ENCODE measurements around the gene ADIPOR2. TPM values are rescaled to one million over a fixed set of nuclear protein-coding genes. Genes with fewer than 3 reads are reported as not detected.
A peak's percentile ranks its signal among the peaks of the same experiment; 100 is the strongest.

ADIPOR2 gene
- total and polyA plus RNA-seq, 3 donors from 2014 or later = 70.6 to 78.3 (median 75.1) TPM

GRCh38 chr12:1804545-1805332 lies 113.9 kb downstream of the ADIPOR2 start:
- Histone ChIP-seq H3K4me1 (no peaks in the 10 kb centered on the region), H3K27ac (no peak overlapping the region), H3K9me3 (no peaks in the 10 kb centered on the region), H3K4me3 (no peak overlapping the region), H3K36me3 (ENCODE audit: low read depth, missing control alignments) (no peaks in the 10 kb centered on the region), H3K27me3 (no peaks in the 10 kb centered on the region)
- no peak for TF ChIP-seq CTCF (IDR thresholded peaks at IDR 0.05)
- TF ChIP-seq POLR2A (IDR thresholded peaks at IDR 0.05) = no peak
- intact Hi-C loops (cut with DNase I; ENCODE audit: low total_unique reads) = loop anchor here (10.0 kb wide), 1 partner anchor 230 kb away; no protein-coding TSS in a partner anchor
- peak; percentile 96 for DNase-seq
- WGBS, 2 donors = 44 to 56% methylated on average over 23 to 25 of the region's 25 CpGs

GRCh38 chr12:1805441-1806081 lies 114.7 kb downstream of the ADIPOR2 start:
- no peaks in the 10 kb centered on the region for H3K4me1 ChIP-seq
- no peak overlapping the region for H3K4me3 ChIP-seq
- H3K9me3 ChIP-seq = no peaks in the 10 kb centered on the region
- no peak overlapping the region for H3K27ac ChIP-seq
- H3K36me3 ChIP-seq (ENCODE audit: low read depth, missing control alignments) = no peaks in the 10 kb centered on the region
- intact Hi-C loops (cut with DNase I; ENCODE audit: low total_unique reads) = loop anchor here (10.0 kb wide), 1 partner anchor 229 kb away; no protein-coding TSS in a partner anchor
- no peak for DNase-seq
- TF ChIP-seq POLR2A (IDR thresholded peaks at IDR 0.05) (no peak), CTCF (IDR thresholded peaks at IDR 0.05) (no peak)
- no peaks in the 10 kb centered on the region for H3K27me3 ChIP-seq
- WGBS, 2 donors = 84 to 91% methylated on average over 16 of the region's 16 CpGs

GRCh38 chr12:1806301-1807086 lies 115.6 kb downstream of the ADIPOR2 start:
- no peaks in the 10 kb centered on the region for H3K27me3 ChIP-seq
- TF ChIP-seq POLR2A (IDR thresholded peaks at IDR 0.05) = no peak
- TF ChIP-seq CTCF (IDR thresholded peaks at IDR 0.05) = no peak
- H3K27ac ChIP-seq = no peak overlapping the region
- no peak for DNase-seq
- 59 to 66% methylated on average over 6 to 7 of the region's 7 CpGs for WGBS, 2 donors
- no peaks in the 10 kb centered on the region for H3K9me3 ChIP-seq
- intact Hi-C loops (cut with DNase I; ENCODE audit: low total_unique reads) = loop anchor here (10.0 kb wide), 1 partner anchor 228 kb away; no protein-coding TSS in a partner anchor
- H3K4me1 ChIP-seq = no peaks in the 10 kb centered on the region
- H3K36me3 ChIP-seq (ENCODE audit: low read depth, missing control alignments) = no peaks in the 10 kb centered on the region
- no peak overlapping the region for H3K4me3 ChIP-seq

GRCh38 chr12:1807087-1807860 lies 116.4 kb downstream of the ADIPOR2 start:
- Histone ChIP-seq H3K9me3 (no peaks in the 10 kb centered on the region), H3K4me3 (no peak overlapping the region), H3K27ac (no peak overlapping the region), H3K4me1 (no peaks in the 10 kb centered on the region), H3K36me3 (ENCODE audit: low read depth, missing control alignments) (no peaks in the 10 kb centered on the region), H3K27me3 (no peaks in the 10 kb centered on the region)
- DNase-seq = no peak
- intact Hi-C loops (cut with DNase I; ENCODE audit: low total_unique reads) = loop anchor here (10.0 kb wide), 1 partner anchor 228 kb away; no protein-coding TSS in a partner anchor
- no peak for TF ChIP-seq CTCF (IDR thresholded peaks at IDR 0.05)
- no peak for TF ChIP-seq POLR2A (IDR thresholded peaks at IDR 0.05)
- WGBS, 2 donors = 90 to 92% methylated on average over 11 to 15 of the region's 15 CpGs

All from testis (tissue), 3 donors.